Esophagus muscularis mucosa (tissue), 4 donors: ENCODE measurements around the gene LRRC14B. TPM values are rescaled to one million over a fixed set of nuclear protein-coding genes. Genes with fewer than 3 reads are reported as not detected.
"Not testable (repeated sequence)": the region's sequence is repeated elsewhere in the genome, so short reads cannot be mapped to it uniquely, and the experiment has no call there.

Experiments
- DNase-seq: peaks from one replicate; pipeline ENCODE4 v3.0.0-alpha.2; 2017; ENCODE audit errors: extremely low spot score
- H3K27ac ChIP-seq, 4 donors: fragments of 200-600 bp; sonication (generic); replicated peaks in 1 of 4; 1 replicate in 3 of 4; 2 replicates in 1 of 4; pipeline ENCODE4 v1.5.1; 2016 to 2019; ENCODE audit warnings: mild to moderate bottlenecking in 1 of 4
- H3K27me3 ChIP-seq, 4 donors: fragments of 200-600 bp; sonication (generic); one replicate each; pipeline versions ENCODE4 v1.5.1 to v1.6.0; 2016 to 2019
- H3K36me3 ChIP-seq, 4 donors: fragments of 200-600 bp; sonication (generic); one replicate each; pipeline ENCODE4 v1.5.1; 2016 to 2019
- H3K4me1 ChIP-seq, 4 donors: fragments of 200-600 bp; sonication (generic); one replicate each; pipeline ENCODE4 v1.5.1; 2016 to 2019
- H3K4me3 ChIP-seq, 4 donors: fragments of 200-600 bp; sonication (generic); 1 replicate in 2 of 4; 2 replicates in 2 of 4; pipeline ENCODE4 v1.5.1; 2016 to 2019; ENCODE audit warnings: mild to moderate bottlenecking in 4 of 4, moderate library complexity in 1 of 4
- H3K9me3 ChIP-seq, 4 donors: fragments of 200-600 bp; sonication (generic); 1 replicate in 3 of 4; 2 replicates in 1 of 4; pipeline ENCODE4 v1.5.1; 2016 to 2019
- EP300 ChIP-seq: sonication (generic); formaldehyde crosslinking; IDR thresholded peaks from one replicate; pipeline ENCODE4 v1.6.1; 2017; ENCODE audit warnings: antibody characterized with exemption
- POLR2A ChIP-seq: fragments of 450-650 bp; IDR thresholded peaks from one replicate; pipeline ENCODE4 v1.6.1; 2017; ENCODE audit warnings: antibody characterized with exemption, moderate library complexity, mild to moderate bottlenecking, low read depth
- POLR2AphosphoS5 ChIP-seq, 2 donors: sonication (generic); formaldehyde crosslinking; IDR thresholded peaks; one replicate each; pipeline ENCODE4 v1.6.1; 2017; ENCODE audit warnings: antibody characterized with exemption in 2 of 2
- WGBS: methylation state at CpG from one replicate; pipeline ENCODE4 v1.1.5; 2018; 5-methylcytosine and 5-hydroxymethylcytosine counted together
- intact Hi-C: fragments of 100-400 bp; cut with DNase I; formaldehyde crosslinking; loops from one replicate; pipeline ENCODE4 v1.15.1; 2023
- small RNA-seq, 3 donors: library from RNA; depleted of rRNA; stranded (forward); fragments of <200 nt; gene quantifications; one replicate each; pipeline ENCODE3, GENCODE V24; 2016
- total RNA-seq, 4 donors: library from RNA; depleted of rRNA; stranded (reverse); fragments of >200 nt; gene quantifications; one replicate each; pipeline versions ENCODE4 v1.1.0 to v1.2.1, GENCODE V29; 2016
- TF ChIP-seq, protein P1 (sequence below), 3 experiments: fragments of 200-600 bp in 2 of 3; fragments of 450-650 bp in 1 of 3; sonication (generic) in 2 of 3; IDR thresholded peaks; one replicate each; pipeline ENCODE4 v1.5.1; 2017 to 2019; ENCODE audit warnings: antibody characterized with exemption in 3 of 3, mild to moderate bottlenecking in 2 of 3, moderate library complexity in 1 of 3

Gene LRRC14B
- total RNA-seq, 4 donors from 2014 or later, result not detected

DNA sequence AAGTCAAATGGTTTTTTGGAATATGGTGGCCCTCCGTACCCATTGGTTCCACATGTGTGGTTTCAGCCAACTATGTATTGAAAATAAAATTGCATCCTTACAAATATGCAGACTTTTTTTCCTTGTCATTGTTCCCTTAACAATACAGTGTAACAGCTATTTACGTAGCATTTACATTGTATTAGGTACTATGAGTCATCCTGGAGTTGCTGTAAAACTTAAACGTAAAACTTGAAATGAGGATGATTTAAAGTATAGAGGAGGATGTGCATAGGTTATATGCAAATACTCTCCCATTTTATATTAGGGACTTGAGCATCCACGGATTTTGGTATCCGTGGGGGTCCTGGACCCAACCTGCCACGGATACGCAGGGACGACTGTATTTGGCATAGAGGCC is 43.2 kb downstream of the LRRC14B start:
- Histone ChIP-seq H3K36me3 (peaks cover 59 to 97% (median 90%) of the 10 kb centered on the region in 4 donors), H3K9me3 (no peaks in the 10 kb centered on the region), H3K4me3 (no peak overlapping the region), H3K4me1 (no peaks in the 10 kb centered on the region), H3K27ac (no peak overlapping the region), H3K27me3 (no peaks in the 10 kb centered on the region)
- 93% methylated on average over 8 of the region's 8 CpGs for WGBS
- intact Hi-C loops, result no loop called here
- TF ChIP-seq POLR2AphosphoS5 (IDR thresholded peaks at IDR 0.05) (no peak), POLR2A (no peak), EP300 (no peak)
- TF ChIP-seq, protein P1, sequence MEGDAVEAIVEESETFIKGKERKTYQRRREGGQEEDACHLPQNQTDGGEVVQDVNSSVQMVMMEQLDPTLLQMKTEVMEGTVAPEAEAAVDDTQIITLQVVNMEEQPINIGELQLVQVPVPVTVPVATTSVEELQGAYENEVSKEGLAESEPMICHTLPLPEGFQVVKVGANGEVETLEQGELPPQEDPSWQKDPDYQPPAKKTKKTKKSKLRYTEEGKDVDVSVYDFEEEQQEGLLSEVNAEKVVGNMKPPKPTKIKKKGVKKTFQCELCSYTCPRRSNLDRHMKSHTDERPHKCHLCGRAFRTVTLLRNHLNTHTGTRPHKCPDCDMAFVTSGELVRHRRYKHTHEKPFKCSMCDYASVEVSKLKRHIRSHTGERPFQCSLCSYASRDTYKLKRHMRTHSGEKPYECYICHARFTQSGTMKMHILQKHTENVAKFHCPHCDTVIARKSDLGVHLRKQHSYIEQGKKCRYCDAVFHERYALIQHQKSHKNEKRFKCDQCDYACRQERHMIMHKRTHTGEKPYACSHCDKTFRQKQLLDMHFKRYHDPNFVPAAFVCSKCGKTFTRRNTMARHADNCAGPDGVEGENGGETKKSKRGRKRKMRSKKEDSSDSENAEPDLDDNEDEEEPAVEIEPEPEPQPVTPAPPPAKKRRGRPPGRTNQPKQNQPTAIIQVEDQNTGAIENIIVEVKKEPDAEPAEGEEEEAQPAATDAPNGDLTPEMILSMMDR (IDR thresholded peaks at IDR 0.05), result no peak
- no peak for DNase-seq

DNA sequence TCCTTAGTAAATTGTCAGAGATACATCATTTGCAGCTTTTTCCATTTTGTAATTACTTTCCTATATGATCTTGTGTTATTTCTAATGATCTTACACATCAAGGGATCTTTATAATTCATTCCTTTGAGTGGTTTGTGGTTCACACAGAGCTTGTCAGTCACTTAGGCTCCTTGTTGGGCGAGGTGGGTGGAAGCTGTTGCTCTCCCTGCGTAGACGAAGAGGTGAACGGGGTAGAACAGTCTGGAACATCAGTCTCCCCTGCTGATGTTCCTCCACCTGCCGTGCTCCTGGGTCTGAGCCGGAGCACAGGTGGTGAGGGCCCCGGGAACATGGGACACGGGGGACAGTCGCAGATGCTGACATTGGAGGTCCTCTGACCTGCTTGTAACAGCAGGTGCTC is 44.2 kb downstream of the LRRC14B start:
- 94% methylated on average over 9 of the region's 9 CpGs for WGBS
- intact Hi-C loops, H3K4me1 ChIP-seq, H3K9me3 ChIP-seq, H3K4me3 ChIP-seq, H3K27ac ChIP-seq, DNase-seq, H3K27me3 ChIP-seq: not testable (repeated sequence)
- H3K36me3 ChIP-seq, result peaks cover 65 to 97% (median 90%) of the 10 kb centered on the region in 4 donors

DNA sequence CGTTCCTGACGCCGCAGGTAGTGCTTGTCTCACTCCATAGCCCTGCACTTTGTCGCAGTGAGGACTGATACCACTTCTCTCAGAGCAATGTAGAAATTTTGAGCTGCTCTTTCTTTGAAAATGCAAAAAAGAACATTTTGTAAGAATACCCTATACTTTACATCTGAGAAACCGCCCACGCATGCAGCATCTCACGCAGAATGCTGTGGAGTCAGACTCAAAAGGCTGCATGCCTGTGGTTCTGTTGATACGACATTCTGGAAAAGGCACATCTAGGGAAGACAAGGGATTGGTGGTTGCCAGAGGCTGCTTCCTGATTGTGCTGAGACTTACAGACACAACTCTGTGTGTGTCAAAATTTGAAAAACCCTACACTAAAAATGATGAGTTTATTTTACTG is 46.6 kb downstream of the LRRC14B start:
- H3K27ac ChIP-seq, H3K4me1 ChIP-seq, H3K4me3 ChIP-seq, H3K9me3 ChIP-seq, H3K27me3 ChIP-seq, DNase-seq, intact Hi-C loops: not testable (repeated sequence)
- peaks cover 57 to 97% (median 91%) of the 10 kb centered on the region in 4 donors for H3K36me3 ChIP-seq
- WGBS, result 94% methylated on average over 8 of the region's 8 CpGs

DNA sequence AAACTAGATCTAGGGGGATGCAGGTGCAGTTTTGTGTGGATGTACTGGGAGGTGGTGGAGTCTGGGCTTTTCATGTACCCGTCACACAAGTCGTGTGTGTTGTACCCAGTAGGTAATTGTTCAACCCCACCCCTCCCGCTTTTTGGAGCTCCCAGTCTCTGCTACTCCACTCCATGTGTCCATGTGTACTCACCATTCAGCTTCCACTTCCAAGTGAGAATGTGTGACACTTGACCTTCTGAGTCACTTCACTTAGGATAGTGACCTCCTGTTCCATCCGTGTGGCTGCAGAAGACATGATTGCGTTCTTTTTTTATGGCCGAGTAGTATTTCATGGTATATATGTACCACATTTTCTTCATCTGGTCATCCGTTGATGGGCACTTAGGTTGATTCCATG is 49.3 kb downstream of the LRRC14B start:
- H3K4me3 ChIP-seq, DNase-seq, intact Hi-C loops, H3K27ac ChIP-seq, H3K9me3 ChIP-seq, H3K4me1 ChIP-seq, H3K27me3 ChIP-seq: not testable (repeated sequence)
- peaks cover 36 to 95% (median 85%) of the 10 kb centered on the region in 4 donors for H3K36me3 ChIP-seq
- 93% methylated on average over 7 of the region's 7 CpGs for WGBS

DNA sequence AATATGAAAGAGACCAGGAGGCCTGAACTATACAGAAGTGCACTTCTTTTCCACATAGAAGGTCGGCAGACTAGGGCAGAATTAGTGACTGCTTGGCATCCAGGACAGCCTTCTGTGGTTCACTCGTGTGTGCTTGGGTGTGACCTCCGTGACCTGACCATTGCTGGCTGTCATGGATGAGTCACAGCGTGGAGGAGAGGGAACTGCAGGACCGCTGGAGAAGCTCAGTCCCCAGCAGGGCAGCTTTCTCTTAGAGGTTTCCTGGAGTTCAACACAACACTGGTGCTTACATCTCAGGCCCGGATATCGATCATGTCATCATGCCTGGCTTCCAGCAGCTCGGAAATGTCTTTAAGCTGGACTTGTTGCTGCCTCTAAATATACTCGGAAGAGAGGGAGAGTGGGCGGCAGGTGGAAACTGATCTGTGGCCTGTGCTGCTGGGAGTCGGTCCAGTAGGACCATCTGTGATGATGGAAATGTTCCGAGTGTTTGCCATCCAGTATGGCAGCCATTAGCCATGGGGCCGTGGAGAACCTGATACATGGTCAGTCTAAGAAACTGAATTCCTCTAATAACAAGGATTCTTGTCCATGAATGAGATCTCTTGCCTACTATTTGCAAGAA is 49.9 kb downstream of the LRRC14B start:
- H3K4me1 ChIP-seq, H3K4me3 ChIP-seq, H3K27ac ChIP-seq, H3K27me3 ChIP-seq, intact Hi-C loops, H3K9me3 ChIP-seq, DNase-seq: not testable (repeated sequence)
- WGBS, result 96% methylated on average over 9 of the region's 13 CpGs
- peaks cover 36 to 95% (median 82%) of the 10 kb centered on the region in 4 donors for H3K36me3 ChIP-seq

DNA sequence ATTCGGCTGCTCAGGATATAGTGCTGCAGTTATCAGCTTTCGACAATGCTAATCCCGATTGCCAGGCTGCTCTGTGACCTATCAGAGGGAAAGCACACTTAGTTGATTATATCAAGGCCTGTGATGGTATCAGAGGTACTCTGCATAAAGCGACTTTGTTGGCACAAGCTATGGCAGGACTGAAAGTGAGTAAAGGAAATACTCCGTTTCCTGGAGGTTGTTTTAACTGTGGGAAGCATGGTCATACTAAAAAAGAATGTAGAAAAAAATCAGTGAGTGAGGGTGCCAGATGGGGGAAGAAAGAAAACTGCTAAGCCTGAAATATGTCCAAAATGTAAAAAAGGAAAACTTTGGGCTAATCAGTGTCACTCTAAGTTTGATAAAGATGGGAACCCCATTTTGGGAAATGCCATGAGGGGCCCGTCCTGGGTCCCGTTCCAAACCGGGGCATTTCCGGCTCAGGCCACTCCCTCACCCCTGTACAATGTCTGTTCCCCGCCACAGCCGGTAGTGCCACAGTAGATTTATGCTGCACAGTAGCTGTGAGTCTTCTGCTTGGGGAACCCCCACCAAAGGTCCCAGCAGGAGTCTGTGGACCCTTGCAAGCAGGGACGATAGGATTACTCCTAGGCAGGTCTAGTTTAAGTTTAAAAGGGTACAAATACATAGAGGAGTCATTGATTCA is 52.5 kb downstream of the LRRC14B start:
- intact Hi-C loops, H3K4me3 ChIP-seq, H3K27me3 ChIP-seq, H3K9me3 ChIP-seq, H3K27ac ChIP-seq, H3K4me1 ChIP-seq, DNase-seq: not testable (repeated sequence)
- WGBS, result 82% methylated on average over 12 of the region's 12 CpGs
- peaks cover 38 to 96% (median 83%) of the 10 kb centered on the region in 4 donors for H3K36me3 ChIP-seq

DNA sequence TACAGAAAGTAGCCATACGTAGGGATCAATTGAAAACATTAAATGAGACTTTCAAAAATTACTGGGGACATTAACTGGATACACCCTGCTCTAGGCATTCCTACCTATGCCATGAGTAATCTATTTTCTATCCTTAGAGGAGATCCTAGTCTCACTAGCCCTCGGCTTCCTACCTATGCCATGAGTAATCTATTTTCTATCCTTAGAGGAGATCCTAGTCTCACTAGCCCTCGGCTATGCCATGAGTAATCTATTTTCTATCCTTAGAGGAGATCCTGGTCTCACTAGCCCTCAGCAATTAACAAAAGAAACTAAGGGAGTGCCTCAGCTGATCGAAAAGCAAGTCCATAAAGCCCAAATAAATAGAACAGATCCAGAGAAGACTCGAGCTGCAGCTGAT is 54.4 kb downstream of the LRRC14B start:
- DNase-seq, intact Hi-C loops, H3K27me3 ChIP-seq, H3K4me3 ChIP-seq, H3K27ac ChIP-seq, H3K9me3 ChIP-seq, H3K4me1 ChIP-seq: not testable (repeated sequence)
- H3K36me3 ChIP-seq, result peaks cover 30 to 96% (median 82%) of the 10 kb centered on the region in 4 donors
- WGBS, result 97% methylated on average over 5 of the region's 5 CpGs

Small RNA genes within 50 kb of the gene (small RNA-seq; reads per million reads assigned to genes)
- 0 reads per million in 3 donors for gene RF00019

Other genes with a start within 250 kb of the LRRC14B start
- gene PLEKHG4B, start 99.3 kb upstream of the LRRC14B start, total RNA-seq, result under 1 TPM in 2 of 4 donors, not detected in 2; under 0.01 to 0.46 TPM
- gene CCDC127, start 26.7 kb downstream of the LRRC14B start, total RNA-seq, result 10 to 100 TPM in 2 of 4 donors, 1 to 10 TPM in 2; 5.8 to 11.9 (median 8.6) TPM
- 100 to 1,000 TPM in 3 of 4 donors, 10 to 100 TPM in 1; 86.0 to 150 (median 115) TPM for gene SDHA, start 26.8 kb downstream of the LRRC14B start, total RNA-seq
- gene PDCD6, start 80.2 kb downstream of the LRRC14B start, total RNA-seq, result 10 to 100 TPM; 38.6 to 66.1 (median 56.9) TPM
- 1 to 10 TPM in 2 of 4 donors, under 1 TPM in 2; 0.33 to 5.5 (median 0.86) TPM for gene AHRR, start 130.2 kb downstream of the LRRC14B start, total RNA-seq